ENCODE measurements around the gene ENGASE. TPM values are rescaled to one million over a fixed set of nuclear protein-coding genes. Genes with fewer than 3 reads are reported as not detected.
A peak's percentile ranks its signal among the peaks of the same experiment; 100 is the strongest.
"Not testable (repeated sequence)": the region's sequence is repeated elsewhere in the genome, so short reads cannot be mapped to it uniquely, and the experiment has no call there.

ENGASE gene
- total RNA-seq, 4 donors from 2014 or later, result 16.6 to 54.5 (median 26.3) TPM

DNA sequence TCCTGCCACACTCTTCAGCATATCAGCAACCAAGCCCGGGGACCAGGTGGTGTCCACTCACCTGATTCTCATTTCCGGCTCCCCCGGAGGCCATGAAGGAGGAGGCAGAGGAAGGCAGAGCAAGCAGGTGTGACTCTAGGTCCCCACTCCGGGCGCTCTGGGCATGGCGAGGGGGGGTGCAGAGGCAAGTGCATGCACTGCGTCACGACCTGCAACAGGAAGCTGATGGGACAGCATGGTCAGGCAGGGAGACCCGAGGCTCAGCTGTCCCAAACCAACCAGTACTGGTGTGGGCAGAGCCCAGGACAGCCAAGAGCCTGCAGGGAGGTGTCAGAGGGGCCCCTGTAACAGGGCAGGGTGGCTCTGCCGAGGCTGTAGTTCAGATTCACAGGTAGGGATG is 2.1 kb upstream of the ENGASE start:
- no peak for DNase-seq (ENCODE audit: low spot score in 2 of 2)
- no peak overlapping the region for H3K4me3 ChIP-seq (ENCODE audit: low read depth, poor library complexity, severe bottlenecking)
- intact Hi-C loops (cut with DNase I; ENCODE audit: low total_unique reads), result no loop called here
- no peak for TF ChIP-seq POLR2A (IDR thresholded peaks at IDR 0.05)
- TF ChIP-seq, protein P1, sequence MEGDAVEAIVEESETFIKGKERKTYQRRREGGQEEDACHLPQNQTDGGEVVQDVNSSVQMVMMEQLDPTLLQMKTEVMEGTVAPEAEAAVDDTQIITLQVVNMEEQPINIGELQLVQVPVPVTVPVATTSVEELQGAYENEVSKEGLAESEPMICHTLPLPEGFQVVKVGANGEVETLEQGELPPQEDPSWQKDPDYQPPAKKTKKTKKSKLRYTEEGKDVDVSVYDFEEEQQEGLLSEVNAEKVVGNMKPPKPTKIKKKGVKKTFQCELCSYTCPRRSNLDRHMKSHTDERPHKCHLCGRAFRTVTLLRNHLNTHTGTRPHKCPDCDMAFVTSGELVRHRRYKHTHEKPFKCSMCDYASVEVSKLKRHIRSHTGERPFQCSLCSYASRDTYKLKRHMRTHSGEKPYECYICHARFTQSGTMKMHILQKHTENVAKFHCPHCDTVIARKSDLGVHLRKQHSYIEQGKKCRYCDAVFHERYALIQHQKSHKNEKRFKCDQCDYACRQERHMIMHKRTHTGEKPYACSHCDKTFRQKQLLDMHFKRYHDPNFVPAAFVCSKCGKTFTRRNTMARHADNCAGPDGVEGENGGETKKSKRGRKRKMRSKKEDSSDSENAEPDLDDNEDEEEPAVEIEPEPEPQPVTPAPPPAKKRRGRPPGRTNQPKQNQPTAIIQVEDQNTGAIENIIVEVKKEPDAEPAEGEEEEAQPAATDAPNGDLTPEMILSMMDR (IDR thresholded peaks at IDR 0.05), result no peak
- 91 to 94% methylated on average over 10 of the region's 10 CpGs for WGBS, 2 donors

DNA sequence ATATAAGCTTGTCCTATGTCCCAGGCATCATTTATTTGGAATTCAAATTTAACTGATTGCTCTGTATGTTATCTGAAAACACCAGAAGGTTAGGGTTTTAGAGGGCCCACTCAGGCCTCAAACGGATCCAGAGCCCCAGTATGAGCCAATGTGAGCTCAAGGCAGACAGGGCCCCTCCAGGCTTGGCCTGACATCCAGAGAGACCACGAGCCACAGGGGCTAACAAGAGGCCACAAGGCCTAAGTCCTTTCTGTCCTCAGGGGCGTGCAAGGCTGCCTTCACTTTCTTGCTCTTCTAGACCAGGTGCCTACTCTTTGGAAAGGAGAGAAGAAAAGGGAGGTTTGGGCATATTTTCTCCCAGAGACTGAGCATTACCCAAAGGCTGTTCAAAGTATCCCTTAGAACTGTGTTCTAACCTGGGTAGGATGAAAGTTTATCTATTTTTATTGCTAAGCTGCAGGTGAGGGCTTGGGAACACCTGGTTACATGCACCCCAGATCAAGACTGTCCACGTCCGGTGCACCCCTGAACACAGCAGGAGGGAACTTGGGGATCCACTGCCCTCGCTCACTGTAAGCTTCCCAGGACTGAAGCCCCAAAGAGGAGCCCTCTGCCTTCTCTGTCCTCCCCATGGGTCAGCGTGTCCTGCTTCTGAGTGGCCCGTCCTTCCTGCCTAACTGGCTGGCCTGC is 1.5 kb upstream of the ENGASE start:
- TF ChIP-seq, protein P1 (IDR thresholded peaks at IDR 0.05), result no peak
- no peak for TF ChIP-seq POLR2A (IDR thresholded peaks at IDR 0.05)
- no peak for DNase-seq (ENCODE audit: low spot score in 2 of 2)
- intact Hi-C loops (cut with DNase I; ENCODE audit: low total_unique reads), result no loop called here
- no peak overlapping the region for H3K4me3 ChIP-seq (ENCODE audit: low read depth, poor library complexity, severe bottlenecking)
- WGBS, 2 donors, result 86 to 90% methylated on average over 8 of the region's 8 CpGs

DNA sequence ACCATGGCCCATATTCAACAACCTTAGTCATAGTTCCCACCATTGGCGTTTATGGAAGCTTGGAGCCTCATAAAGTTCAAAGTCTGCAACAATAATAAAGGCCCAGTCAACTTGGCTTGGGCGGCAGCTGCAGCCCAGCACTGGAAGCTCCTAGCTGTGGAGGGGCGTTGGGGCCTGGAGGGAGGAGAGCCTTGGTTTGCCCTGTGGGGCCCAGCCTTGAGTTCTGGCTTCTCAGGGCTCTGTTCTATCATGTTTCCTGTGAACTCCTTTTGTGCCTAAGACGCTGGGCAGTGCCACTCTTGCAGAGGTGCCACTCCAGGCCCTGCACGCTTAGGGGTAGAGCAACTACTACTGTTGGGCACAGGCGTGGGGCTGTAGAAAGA is 927 bp upstream of the ENGASE start:
- DNase-seq (ENCODE audit: low spot score in 2 of 2), result no peak
- 79 to 85% methylated on average over 6 of the region's 6 CpGs for WGBS, 2 donors
- intact Hi-C loops (cut with DNase I; ENCODE audit: low total_unique reads), result no loop called here
- H3K4me3 ChIP-seq (ENCODE audit: low read depth, poor library complexity, severe bottlenecking), result no peak overlapping the region
- TF ChIP-seq, protein P1 (IDR thresholded peaks at IDR 0.05), result no peak
- no peak for TF ChIP-seq POLR2A (IDR thresholded peaks at IDR 0.05)

DNA sequence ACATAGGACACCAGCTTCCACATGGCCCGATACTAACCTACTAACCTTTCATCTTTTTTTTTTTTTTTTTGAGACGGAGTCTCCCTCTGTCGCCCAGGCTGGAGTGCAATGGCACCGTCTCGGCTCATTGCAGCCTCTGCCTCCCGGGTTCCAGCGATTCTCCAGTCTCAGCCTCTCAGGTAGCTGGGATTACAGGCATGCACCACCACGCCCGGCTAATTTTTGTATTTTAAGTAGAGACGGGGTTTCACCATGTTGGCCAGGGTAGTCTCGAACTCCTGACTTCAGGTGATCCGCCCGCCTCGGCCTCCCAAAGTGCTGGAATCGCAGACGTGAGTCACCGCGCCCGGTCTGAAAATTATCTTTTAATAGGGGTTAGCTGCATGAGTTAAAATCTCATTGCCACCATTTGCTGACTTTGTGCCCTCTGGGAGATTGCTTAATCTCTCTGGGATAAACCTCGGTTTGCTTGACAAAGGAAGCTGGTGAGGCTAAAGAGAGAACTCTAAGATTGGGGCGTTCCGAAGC is 439 bp upstream of the ENGASE start:
- H3K4me3 ChIP-seq (ENCODE audit: low read depth, poor library complexity, severe bottlenecking); intact Hi-C loops (cut with DNase I; ENCODE audit: low total_unique reads); DNase-seq (ENCODE audit: low spot score in 2 of 2): not testable (repeated sequence)
- WGBS, 2 donors, result 57 to 63% methylated on average over 22 of the region's 22 CpGs

DNA sequence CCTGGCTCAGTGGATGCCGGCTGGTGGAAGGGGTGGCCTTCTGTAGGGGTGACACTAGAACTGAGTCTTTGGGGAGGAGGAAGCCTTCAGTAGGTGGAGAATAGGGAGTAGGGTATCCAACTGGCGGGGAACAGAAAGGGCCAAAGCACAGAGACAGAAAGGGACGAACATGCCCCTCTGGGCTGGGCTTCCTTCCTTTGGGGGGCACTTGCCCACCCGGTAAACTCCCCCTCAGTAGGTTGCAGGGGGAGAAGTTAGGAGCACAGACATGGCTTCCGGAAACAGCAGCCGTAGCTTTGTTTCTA is 774 bp downstream of the ENGASE start:
- TF ChIP-seq POLR2A (IDR thresholded peaks at IDR 0.05), result no peak
- TF ChIP-seq, protein P1 (IDR thresholded peaks at IDR 0.05), result no peak
- 5 to 10% methylated on average over 6 of the region's 6 CpGs for WGBS, 2 donors
- intact Hi-C loops (cut with DNase I; ENCODE audit: low total_unique reads), result no loop called here
- H3K4me3 ChIP-seq (ENCODE audit: low read depth, poor library complexity, severe bottlenecking), result peak overlapping the region; percentile 62
- DNase-seq (ENCODE audit: low spot score in 2 of 2), result no peak

DNA sequence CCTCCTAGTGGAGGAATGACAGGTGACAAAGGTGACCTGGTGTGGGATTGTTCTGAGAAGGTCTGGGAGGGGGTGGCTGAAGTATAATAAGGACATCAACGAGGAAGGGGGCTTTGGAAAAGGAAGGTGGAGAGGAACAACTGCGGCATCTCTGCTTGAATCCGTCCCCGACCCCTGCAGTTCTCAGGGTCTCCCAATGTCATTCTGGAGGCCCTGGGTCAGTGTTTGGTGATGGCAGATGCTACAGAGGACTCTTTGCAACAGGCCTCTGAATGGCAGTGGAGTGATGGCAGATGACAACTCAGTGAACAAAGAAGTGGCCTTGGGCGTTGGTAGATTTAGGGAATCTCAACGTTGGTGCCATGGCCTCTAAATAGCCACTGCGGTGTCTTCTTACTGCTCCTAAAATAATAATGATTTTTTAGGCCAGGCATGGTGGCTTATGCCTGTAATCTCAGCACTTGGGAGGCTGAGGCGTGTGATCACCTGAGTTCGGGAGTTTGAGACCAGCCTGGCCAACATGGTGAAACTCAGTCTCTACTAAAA is 1.3 kb downstream of the ENGASE start:
- H3K4me3 ChIP-seq (ENCODE audit: low read depth, poor library complexity, severe bottlenecking), result no peak overlapping the region
- DNase-seq (ENCODE audit: low spot score in 2 of 2), result no peak
- intact Hi-C loops (cut with DNase I; ENCODE audit: low total_unique reads), result no loop called here
- TF ChIP-seq POLR2A (IDR thresholded peaks at IDR 0.05), result no peak
- TF ChIP-seq, protein P1 (IDR thresholded peaks at IDR 0.05), result no peak
- 78 to 84% methylated on average over 9 of the region's 9 CpGs for WGBS, 2 donors

Measured in lower leg skin (tissue), 4 donors.